ENCODE results near the gene RRM1.
"Not testable (repeated sequence)": the region's sequence is repeated elsewhere in the genome, so short reads cannot be mapped to it uniquely, and the experiment has no call there.

Gene RRM1

DNA sequence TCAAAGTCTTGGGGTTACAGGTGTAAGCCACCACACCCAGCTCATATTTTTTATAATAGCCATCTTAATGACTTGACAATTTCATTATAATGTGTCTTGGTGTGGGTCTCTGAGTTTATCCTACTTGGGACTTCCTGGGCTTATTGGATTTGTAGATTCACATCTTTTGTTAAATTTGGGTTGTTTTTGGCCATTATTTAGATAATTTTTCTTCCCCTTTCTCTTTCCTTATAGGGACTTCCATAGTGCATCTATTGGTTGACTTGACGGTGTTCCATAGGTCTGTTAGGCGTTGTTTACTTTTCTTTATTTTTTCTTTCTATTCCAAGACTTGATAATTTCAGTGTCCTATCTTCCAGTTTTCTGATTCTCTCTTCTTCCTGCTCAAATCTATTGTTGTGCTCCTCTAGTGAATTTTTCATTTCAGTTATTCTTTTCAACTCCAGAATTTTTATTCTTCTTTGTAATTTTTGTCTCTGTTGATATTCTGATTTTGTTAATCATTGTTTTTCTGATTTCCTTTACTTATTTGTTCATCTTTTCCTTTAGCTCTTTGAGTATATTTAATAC is 45.6 kb downstream of the RRM1 start:
- DNase-seq (ENCODE audit: low read depth), result no peak

- DNase-seq (ENCODE audit: low read depth), result no peak
Measured at GRCh38 chr11:4146070-4146771, 51.6 kb downstream of the RRM1 start.

GRCh38 chr11:4146772-4147098 is 52.1 kb downstream of the RRM1 start:
- no peak for DNase-seq (ENCODE audit: low read depth)

DNA sequence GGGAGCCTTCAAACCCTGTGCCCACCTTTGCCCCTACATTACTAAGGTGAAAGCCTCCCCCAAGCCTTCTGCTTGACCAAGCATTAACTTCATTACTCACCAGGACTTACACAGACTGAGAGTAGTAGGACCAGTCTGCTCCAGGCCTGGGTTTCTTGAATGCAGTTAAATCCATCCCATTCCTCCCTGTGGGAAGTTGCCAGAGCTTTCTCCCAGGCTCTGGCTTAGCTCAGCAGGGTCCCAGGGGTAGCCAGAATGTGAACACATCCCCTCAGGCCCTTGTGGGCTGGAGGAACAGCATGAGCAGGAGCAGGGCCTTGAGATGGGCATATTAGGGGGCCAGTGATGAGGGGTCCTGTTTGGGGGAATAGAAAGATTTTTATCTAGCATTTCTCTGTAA is 59.9 kb downstream of the RRM1 start:
- no peak for DNase-seq (ENCODE audit: low read depth)

- no peak for DNase-seq (ENCODE audit: low read depth)
Measured at GRCh38 chr11:4156571-4156970, 62.0 kb downstream of the RRM1 start.

DNA sequence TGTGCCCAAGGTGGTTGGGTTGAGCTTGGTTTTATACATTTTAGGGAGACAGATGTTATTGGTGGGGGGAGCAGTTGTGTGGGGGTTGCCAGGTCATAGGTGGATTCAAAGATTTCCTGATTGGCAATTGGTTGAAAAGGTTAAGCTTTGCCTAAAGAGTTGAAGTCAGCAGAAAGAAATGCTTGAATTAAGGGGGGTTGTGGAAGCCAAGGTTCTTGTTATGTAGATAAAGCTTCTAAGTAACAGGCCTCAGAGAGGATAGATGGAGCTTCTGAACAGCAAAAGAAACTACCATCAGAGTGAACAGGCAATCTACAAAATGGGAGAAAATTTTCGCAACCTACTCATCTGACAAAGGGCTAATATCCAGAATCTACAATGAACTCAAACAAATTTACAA is 64.2 kb downstream of the RRM1 start:
- DNase-seq (ENCODE audit: low read depth), result not testable (repeated sequence)

DNA sequence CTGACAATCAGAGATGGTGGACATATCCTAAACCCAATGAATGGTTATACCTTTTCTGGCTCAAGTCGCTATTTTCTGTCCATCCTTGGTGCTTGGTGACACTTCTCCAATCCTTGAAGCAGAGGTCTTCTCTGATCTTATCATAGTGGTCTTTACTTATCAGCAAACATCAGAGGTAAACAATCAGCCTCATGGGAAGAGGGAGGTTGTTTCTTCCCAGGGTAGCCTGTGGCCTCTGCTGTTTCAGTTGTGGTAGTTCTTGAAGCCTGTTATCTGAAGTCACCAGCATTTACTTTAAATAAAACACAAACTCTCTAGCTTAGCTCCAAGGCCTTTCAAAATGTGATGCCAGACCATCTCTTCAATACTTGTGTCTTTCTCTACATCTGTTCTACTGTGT is 66.7 kb downstream of the RRM1 start:
- DNase-seq (ENCODE audit: low read depth), result no peak

- DNase-seq (ENCODE audit: low read depth), result no peak
Measured at GRCh38 chr11:4164884-4165590, 70.4 kb downstream of the RRM1 start.

DNA sequence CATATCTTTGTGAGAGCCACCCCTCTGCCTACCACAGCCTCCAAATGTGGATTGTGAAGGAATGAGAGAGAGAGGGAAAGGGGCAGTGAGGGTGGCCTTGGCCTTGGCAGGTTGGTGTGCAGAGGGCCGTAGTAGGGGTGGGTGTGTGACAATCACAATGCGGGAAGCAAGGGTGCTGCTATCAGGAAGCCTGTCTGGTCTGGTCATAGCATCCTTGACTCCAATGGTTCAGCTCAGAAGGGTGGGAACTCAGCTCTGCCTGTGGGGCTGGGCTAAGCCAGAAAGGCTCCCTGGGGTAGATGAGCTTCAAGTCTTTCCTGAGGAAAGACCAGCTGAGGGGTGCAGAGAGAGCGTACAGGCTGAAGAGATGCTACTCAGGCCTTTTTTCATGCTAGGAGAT is 72.7 kb downstream of the RRM1 start:
- DNase-seq (ENCODE audit: low read depth), result no peak

DNA sequence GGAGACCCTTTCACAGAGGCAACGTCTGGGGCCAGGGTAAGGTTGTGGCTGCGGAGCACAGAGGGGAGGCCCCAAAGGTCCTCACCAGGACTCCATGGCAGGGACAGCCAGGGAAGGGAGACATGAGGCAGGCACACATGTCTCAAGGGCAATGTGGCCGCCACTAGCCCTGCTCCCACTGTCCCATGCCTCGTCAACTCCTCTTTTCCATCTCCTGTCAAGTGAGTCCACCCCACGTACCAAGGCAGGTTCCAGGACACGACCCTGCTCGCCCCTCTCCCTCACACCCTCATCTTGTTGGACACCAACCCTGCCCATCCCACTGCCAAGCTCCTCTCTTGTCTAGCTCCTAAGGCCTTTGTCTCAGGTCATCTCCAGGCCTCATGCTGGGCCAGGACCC is 73.2 kb downstream of the RRM1 start:
- DNase-seq (ENCODE audit: low read depth), result no peak

DNA sequence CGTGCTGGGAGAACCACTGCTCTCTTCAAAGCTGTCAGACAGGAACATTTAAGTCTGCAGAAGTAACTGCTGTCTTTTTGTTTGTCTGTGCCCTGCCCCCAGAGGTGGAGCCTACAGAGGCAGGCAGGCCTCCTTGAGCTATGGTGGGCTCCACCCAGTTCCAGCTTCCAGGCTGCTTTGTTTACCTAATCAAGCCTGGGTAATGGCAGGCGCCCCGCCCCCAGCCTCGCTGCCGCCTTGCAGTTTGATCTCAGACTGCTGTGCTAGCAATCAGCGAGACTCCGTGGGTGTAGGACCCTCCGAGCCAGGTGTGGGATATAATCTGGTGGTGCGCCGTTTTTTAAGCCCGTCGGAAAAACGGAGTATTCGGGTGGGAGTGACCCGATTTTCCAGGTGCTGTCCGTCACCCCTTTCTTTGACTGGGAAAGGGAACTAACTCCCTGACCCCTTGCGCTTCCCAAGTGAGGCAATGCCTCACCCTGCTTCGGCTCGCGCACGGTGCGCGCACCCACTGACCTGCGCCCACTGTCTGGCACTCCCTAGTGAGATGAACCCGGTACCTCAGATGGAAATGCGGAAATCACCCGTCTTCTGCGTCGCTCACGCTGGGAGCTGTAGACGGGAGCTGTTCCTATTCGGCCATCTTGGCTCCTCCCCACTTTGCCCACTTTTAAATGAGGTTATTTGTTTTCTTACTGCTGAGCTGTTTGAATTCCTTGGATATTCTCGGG is 81.2 kb downstream of the RRM1 start:
- not testable (repeated sequence) for DNase-seq (ENCODE audit: low read depth)

DNA sequence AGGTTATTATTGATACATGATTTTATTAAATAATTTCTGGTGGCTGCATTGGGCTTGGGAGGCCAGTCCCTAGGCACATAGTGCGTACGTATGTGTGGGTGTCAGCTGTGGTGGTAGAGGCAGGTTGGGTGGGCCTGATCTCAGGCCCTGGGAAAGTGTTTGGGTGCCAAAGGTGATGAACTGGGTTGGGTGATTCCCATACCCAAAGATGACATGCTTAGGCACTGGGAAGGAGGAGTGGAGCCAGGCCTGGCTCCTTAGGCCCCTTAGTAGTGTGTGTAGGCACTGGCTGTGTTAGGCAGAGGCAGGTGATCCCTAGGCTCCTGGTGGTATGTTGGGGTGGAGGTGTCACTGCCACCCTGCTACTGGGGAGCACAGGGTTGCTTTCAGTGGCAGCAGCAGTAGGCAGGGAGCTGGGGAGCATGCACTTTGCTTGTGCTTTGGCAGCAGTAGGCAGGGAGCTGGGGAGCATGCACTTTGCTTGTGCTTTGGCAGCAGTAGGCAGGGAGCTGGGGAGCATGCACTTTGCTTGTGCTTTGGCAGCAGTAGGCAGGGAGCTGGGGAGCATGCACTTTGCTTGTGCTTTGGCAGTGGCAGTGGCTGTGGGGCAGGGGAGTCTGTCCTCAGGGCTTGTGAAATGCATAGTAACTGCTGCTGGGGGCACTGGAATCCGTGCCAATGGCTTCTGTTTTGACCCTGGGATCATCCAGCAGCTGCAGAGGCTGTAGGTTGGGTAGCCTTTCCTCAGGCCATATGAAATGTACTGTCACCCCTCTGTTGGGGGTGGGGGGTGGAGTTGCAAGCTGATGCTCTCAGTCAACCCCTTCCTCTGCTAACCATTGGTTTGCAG is 84.4 kb downstream of the RRM1 start:
- no peak for DNase-seq (ENCODE audit: low read depth)

GRCh38 chr11:4180441-4181183 is 86.0 kb downstream of the RRM1 start:
- DNase-seq (ENCODE audit: low read depth), result no peak

DNA sequence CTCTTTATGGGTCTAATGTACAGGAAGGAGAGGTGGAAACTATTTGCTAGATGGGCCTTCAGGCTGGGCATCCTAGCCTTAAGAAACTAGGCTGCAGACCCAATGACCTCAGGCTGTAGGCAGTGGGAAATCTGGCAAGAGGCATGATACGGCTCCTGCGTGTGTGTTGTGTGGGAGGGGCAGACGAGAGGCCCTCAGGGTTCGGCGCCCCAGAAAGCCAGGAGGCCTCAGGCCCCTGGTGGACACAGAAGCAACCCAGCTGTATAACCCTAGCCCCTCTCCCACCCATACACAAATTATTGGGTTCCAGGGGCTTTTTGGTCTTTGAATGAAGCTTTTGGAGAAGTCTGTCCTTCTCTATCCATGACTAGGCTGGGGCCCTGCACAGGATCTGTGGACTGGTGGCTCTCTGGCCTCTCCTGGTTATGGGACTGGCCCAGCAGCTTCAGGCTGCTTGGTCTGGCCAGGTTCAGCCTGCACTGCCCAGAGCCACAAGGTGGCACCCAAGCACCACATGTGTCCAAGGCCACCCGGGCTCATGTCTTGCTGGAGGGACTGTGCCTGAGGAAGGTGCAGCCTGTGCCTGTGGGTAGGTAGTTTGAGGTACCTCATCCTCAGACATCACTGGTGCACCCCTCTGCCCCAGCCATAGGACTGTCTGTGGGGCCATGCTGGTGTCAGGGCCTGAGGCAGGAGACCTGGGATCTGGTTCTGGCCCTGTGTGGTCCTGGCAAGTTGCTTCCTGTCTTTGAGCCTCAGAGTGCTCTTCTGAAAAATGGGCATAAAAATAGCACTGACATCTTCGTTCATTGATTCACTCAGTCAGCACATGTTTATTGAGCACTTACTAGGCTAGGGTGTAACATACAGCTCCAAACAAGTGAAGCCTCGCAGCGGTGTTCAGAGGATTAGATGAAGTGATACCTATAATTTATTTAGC is 87.5 kb downstream of the RRM1 start:
- peak; percentile 46 for DNase-seq (ENCODE audit: low read depth)

GRCh38 chr11:4183410-4184057 is 88.9 kb downstream of the RRM1 start:
- DNase-seq (ENCODE audit: low read depth), result no peak

- DNase-seq (ENCODE audit: low read depth), result no peak
Measured at GRCh38 chr11:4184163-4184916, 89.7 kb downstream of the RRM1 start.

DNA sequence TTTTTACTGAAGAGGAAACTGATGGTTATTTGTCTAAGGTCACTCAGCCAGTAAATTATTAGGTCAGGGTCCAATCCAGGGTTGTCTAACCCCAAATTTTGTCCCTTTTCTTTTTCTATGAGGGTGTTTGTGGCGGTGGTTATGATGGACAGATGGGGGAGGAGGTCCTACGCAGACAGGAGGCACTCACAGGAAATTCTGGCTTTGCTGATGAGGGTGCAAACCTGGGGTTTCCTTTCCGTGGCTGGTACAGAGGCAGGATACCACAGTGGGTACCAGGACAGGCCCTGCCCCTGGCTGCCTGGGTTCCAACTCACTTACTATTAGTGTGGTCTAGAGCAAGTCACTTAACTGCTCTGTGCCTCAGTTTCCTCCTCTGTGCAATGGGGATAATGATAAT is 91.0 kb downstream of the RRM1 start:
- DNase-seq (ENCODE audit: low read depth), result no peak

GRCh38 chr11:4186464-4187054 is 92.0 kb downstream of the RRM1 start:
- no peak for DNase-seq (ENCODE audit: low read depth)

Measured in fibroblast of gingiva (primary cell).